HEK293 (cell line): ENCODE data around the gene NAA25.
A peak's percentile ranks its signal among the peaks of the same experiment; 100 is the strongest.

Source experiments
- GLIS1 ChIP-seq: fragments of 450-650 bp; formaldehyde crosslinking; IDR thresholded peaks from 2 replicates; pipeline ENCODE4 v1.5.1; 2016; ENCODE audit warnings: missing biosample characterization, missing genetic modification characterization
- MEIS1 ChIP-seq: sonication (generic); formaldehyde crosslinking; IDR thresholded peaks from 2 replicates; pipeline ENCODE4 v1.8.1; 2022; ENCODE audit warnings: missing genetic modification reagents, mild to moderate bottlenecking, borderline replicate concordance
- MZF1 ChIP-seq: fragments of 450-650 bp; formaldehyde crosslinking; IDR thresholded peaks from 2 replicates; pipeline ENCODE4 v1.5.1; 2017; ENCODE audit warnings: missing biosample characterization, missing genetic modification characterization, borderline replicate concordance
- SCRT1 ChIP-seq: fragments of 450-650 bp; formaldehyde crosslinking; IDR thresholded peaks from 2 replicates; pipeline ENCODE4 v1.5.1; 2016; ENCODE audit warnings: missing biosample characterization, missing genetic modification characterization, borderline replicate concordance
- SP3 ChIP-seq: fragments of 450-650 bp; formaldehyde crosslinking; IDR thresholded peaks from 2 replicates; pipeline ENCODE4 v1.5.1; 2016; ENCODE audit warnings: missing biosample characterization, missing genetic modification characterization
- TRIM28 ChIP-seq: IDR thresholded peaks from 2 replicates; pipeline ENCODE4 v1.6.1; 2011; ENCODE audit warnings: low read length, control low read depth, borderline replicate concordance
- YY2 ChIP-seq: fragments of 450-650 bp; formaldehyde crosslinking; IDR thresholded peaks from 2 replicates; pipeline ENCODE4 v1.5.1; 2016; ENCODE audit warnings: missing biosample characterization, missing genetic modification characterization
- ZEB2 ChIP-seq: fragments of 450-650 bp; formaldehyde crosslinking; IDR thresholded peaks from 2 replicates; pipeline ENCODE4 v1.5.1; 2016; ENCODE audit warnings: missing biosample characterization, missing genetic modification characterization
- ZFP41 ChIP-seq: fragments of 450-650 bp; formaldehyde crosslinking; IDR thresholded peaks from 2 replicates; pipeline ENCODE4 v1.5.1; 2016; ENCODE audit warnings: missing biosample characterization, missing genetic modification characterization, borderline replicate concordance
- ZNF112 ChIP-seq: fragments of 450-650 bp; formaldehyde crosslinking; IDR thresholded peaks from 2 replicates; pipeline ENCODE4 v1.5.0; 2017; ENCODE audit warnings: missing biosample characterization, missing genetic modification characterization
- ZNF174 ChIP-seq: fragments of 450-650 bp; formaldehyde crosslinking; IDR thresholded peaks from 2 replicates; pipeline ENCODE4 v1.5.0; 2017; ENCODE audit warnings: missing biosample characterization, mild to moderate bottlenecking, missing genetic modification characterization
- ZNF202 ChIP-seq: fragments of 450-650 bp; formaldehyde crosslinking; IDR thresholded peaks from 2 replicates; pipeline ENCODE4 v1.5.1; 2016; ENCODE audit warnings: missing biosample characterization, missing genetic modification characterization, borderline replicate concordance
- ZNF214 ChIP-seq: fragments of 450-650 bp; formaldehyde crosslinking; IDR thresholded peaks from 2 replicates; pipeline ENCODE4 v1.5.1; 2017; ENCODE audit warnings: missing biosample characterization, mild to moderate bottlenecking, missing genetic modification characterization, borderline replicate concordance
- ZNF221 ChIP-seq: fragments of 450-650 bp; formaldehyde crosslinking; IDR thresholded peaks from 2 replicates; pipeline ENCODE4 v1.5.1; 2017; ENCODE audit warnings: missing biosample characterization, missing genetic modification characterization, borderline replicate concordance
- ZNF223 ChIP-seq: fragments of 450-650 bp; formaldehyde crosslinking; IDR thresholded peaks from 2 replicates; pipeline ENCODE4 v1.5.1; 2016; ENCODE audit warnings: missing biosample characterization, missing genetic modification characterization
- ZNF292 ChIP-seq: fragments of 450-650 bp; formaldehyde crosslinking; IDR thresholded peaks from 2 replicates; pipeline ENCODE4 v1.5.1; 2016; ENCODE audit warnings: low read depth, missing biosample characterization, missing genetic modification characterization, borderline replicate concordance
- ZNF350 ChIP-seq: fragments of 450-650 bp; formaldehyde crosslinking; IDR thresholded peaks from 2 replicates; pipeline ENCODE4 v1.5.0; 2017; ENCODE audit warnings: missing biosample characterization, mild to moderate bottlenecking, missing genetic modification characterization
- ZNF366 ChIP-seq: fragments of 450-650 bp; formaldehyde crosslinking; conservative IDR thresholded peaks from 2 replicates; pipeline ENCODE4 v1.5.1; 2016; ENCODE audit warnings: missing biosample characterization, missing genetic modification characterization
- ZNF521 ChIP-seq: fragments of 450-650 bp; formaldehyde crosslinking; IDR thresholded peaks from 2 replicates; pipeline ENCODE4 v1.5.1; 2017; ENCODE audit warnings: missing biosample characterization, mild to moderate bottlenecking, missing genetic modification characterization
- ZNF529 ChIP-seq: fragments of 450-650 bp; formaldehyde crosslinking; IDR thresholded peaks from 2 replicates; pipeline ENCODE4 v1.5.1; 2017; ENCODE audit warnings: missing genetic modification characterization, missing biosample characterization; ENCODE audit not compliant: insufficient replicate concordance
- ZNF548 ChIP-seq: fragments of 450-650 bp; formaldehyde crosslinking; IDR thresholded peaks from 2 replicates; pipeline ENCODE4 v1.5.1; 2016; ENCODE audit warnings: missing biosample characterization, missing genetic modification characterization
- ZNF558 ChIP-seq: fragments of 450-650 bp; formaldehyde crosslinking; IDR thresholded peaks from 2 replicates; pipeline ENCODE4 v1.5.1; 2016; ENCODE audit warnings: missing biosample characterization, missing genetic modification characterization
- ZNF654 ChIP-seq: fragments of 450-650 bp; formaldehyde crosslinking; IDR thresholded peaks from 2 replicates; pipeline ENCODE4 v1.5.1; 2016; ENCODE audit warnings: low read depth, missing biosample characterization, missing genetic modification characterization
- ZNF660 ChIP-seq: fragments of 450-650 bp; IDR thresholded peaks from 2 replicates; pipeline ENCODE4 v1.5.1; 2018; ENCODE audit warnings: missing biosample characterization, mild to moderate bottlenecking, missing genetic modification characterization
- ZNF677 ChIP-seq: fragments of 450-650 bp; IDR thresholded peaks from 2 replicates; pipeline ENCODE4 v1.5.0; 2018; ENCODE audit warnings: missing biosample characterization, mild to moderate bottlenecking, missing genetic modification characterization, moderate library complexity
- ZNF837 ChIP-seq: fragments of 450-650 bp; formaldehyde crosslinking; IDR thresholded peaks from 2 replicates; pipeline ENCODE4 v1.5.1; 2016; ENCODE audit warnings: missing biosample characterization, missing genetic modification characterization
- TF ChIP-seq, protein P1 (sequence below): fragments of 450-650 bp; formaldehyde crosslinking; IDR thresholded peaks from 2 replicates; pipeline ENCODE4 v1.5.1; 2016; ENCODE audit warnings: missing biosample characterization, missing genetic modification characterization
- TF ChIP-seq, protein P2 (sequence below): fragments of 450-650 bp; formaldehyde crosslinking; IDR thresholded peaks from 2 replicates; pipeline ENCODE4 v1.5.1; 2016; ENCODE audit warnings: missing biosample characterization, missing genetic modification characterization
- TF ChIP-seq, protein P3 (sequence below): fragments of 450-650 bp; IDR thresholded peaks from 2 replicates; pipeline ENCODE4 v1.5.1; 2018; ENCODE audit warnings: missing biosample characterization, missing genetic modification characterization
- TF ChIP-seq, protein P4 (sequence below): IDR thresholded peaks from 2 replicates; pipeline ENCODE4 v1.6.1; 2011; ENCODE audit warnings: mild to moderate bottlenecking, low read depth, low read length, borderline replicate concordance
- TF ChIP-seq, protein P5 (sequence below): fragments of 450-650 bp; formaldehyde crosslinking; IDR thresholded peaks from 2 replicates; pipeline ENCODE4 v1.5.1; 2016; ENCODE audit warnings: missing biosample characterization, missing genetic modification characterization

NAA25 gene

DNA sequence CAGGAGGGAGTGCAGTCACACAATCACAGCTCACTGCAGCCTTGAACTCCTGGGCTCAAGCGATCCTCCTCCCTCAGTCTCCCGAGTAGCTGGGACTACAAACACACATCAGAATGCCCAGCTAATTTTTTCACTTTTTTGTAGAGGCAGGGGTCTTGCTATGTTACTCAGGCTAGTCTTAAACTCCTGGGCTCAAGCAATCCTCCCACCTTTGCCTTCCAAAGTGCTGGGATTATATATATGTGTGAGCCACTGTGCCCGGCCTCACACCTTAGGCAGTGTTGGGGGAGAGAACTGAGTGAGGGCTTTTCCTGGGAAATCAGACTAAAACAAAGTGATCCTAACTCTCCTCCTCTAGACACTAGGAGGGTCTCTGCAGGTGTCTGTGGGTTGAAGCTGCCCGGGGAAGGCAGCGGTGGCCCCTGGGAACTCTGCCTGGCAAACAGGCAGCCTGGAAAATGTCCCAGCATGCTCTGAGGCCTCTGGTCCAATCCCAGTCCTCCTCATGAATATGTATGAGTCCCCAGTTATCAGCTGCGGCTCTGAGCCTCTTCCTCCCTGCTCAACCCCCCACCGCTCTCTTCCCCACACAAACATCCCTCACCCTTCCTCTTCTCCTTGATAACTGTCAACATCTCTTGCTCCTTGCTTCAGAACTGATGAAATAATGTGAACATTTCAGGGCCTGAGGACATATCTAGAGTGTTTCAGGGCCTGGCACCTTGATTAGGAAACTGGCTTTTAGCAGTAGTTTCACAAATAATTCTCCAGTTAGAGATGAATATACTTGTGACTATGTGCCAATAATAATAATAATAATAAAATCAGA is 7.9 kb upstream of the NAA25 start (continued):
- TF ChIP-seq, protein P1, sequence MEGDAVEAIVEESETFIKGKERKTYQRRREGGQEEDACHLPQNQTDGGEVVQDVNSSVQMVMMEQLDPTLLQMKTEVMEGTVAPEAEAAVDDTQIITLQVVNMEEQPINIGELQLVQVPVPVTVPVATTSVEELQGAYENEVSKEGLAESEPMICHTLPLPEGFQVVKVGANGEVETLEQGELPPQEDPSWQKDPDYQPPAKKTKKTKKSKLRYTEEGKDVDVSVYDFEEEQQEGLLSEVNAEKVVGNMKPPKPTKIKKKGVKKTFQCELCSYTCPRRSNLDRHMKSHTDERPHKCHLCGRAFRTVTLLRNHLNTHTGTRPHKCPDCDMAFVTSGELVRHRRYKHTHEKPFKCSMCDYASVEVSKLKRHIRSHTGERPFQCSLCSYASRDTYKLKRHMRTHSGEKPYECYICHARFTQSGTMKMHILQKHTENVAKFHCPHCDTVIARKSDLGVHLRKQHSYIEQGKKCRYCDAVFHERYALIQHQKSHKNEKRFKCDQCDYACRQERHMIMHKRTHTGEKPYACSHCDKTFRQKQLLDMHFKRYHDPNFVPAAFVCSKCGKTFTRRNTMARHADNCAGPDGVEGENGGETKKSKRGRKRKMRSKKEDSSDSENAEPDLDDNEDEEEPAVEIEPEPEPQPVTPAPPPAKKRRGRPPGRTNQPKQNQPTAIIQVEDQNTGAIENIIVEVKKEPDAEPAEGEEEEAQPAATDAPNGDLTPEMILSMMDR (tag by site-specific recombination) = no peak
- TF ChIP-seq ZNF112 (tag by site-specific recombination) = no peak
- no peak for TF ChIP-seq YY2 (tag by site-specific recombination)
- TF ChIP-seq ZNF521 = no peak
- TF ChIP-seq ZNF202 = no peak
- TF ChIP-seq, protein P2, sequence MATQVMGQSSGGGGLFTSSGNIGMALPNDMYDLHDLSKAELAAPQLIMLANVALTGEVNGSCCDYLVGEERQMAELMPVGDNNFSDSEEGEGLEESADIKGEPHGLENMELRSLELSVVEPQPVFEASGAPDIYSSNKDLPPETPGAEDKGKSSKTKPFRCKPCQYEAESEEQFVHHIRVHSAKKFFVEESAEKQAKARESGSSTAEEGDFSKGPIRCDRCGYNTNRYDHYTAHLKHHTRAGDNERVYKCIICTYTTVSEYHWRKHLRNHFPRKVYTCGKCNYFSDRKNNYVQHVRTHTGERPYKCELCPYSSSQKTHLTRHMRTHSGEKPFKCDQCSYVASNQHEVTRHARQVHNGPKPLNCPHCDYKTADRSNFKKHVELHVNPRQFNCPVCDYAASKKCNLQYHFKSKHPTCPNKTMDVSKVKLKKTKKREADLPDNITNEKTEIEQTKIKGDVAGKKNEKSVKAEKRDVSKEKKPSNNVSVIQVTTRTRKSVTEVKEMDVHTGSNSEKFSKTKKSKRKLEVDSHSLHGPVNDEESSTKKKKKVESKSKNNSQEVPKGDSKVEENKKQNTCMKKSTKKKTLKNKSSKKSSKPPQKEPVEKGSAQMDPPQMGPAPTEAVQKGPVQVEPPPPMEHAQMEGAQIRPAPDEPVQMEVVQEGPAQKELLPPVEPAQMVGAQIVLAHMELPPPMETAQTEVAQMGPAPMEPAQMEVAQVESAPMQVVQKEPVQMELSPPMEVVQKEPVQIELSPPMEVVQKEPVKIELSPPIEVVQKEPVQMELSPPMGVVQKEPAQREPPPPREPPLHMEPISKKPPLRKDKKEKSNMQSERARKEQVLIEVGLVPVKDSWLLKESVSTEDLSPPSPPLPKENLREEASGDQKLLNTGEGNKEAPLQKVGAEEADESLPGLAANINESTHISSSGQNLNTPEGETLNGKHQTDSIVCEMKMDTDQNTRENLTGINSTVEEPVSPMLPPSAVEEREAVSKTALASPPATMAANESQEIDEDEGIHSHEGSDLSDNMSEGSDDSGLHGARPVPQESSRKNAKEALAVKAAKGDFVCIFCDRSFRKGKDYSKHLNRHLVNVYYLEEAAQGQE = no peak
- TF ChIP-seq ZNF214 (tag by site-specific recombination) = no peak
- no peak for TF ChIP-seq ZFP41 (tag by site-specific recombination)
- no peak for TF ChIP-seq ZNF660
- TF ChIP-seq ZNF223 = no peak
- peak; percentile 68 for TF ChIP-seq GLIS1 (tag by site-specific recombination)
- no peak for TF ChIP-seq ZNF292 (tag by site-specific recombination)
- TF ChIP-seq, protein P3, sequence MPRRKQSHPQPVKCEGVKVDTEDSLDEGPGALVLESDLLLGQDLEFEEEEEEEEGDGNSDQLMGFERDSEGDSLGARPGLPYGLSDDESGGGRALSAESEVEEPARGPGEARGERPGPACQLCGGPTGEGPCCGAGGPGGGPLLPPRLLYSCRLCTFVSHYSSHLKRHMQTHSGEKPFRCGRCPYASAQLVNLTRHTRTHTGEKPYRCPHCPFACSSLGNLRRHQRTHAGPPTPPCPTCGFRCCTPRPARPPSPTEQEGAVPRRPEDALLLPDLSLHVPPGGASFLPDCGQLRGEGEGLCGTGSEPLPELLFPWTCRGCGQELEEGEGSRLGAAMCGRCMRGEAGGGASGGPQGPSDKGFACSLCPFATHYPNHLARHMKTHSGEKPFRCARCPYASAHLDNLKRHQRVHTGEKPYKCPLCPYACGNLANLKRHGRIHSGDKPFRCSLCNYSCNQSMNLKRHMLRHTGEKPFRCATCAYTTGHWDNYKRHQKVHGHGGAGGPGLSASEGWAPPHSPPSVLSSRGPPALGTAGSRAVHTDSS (tag by site-specific recombination) = peak; percentile 61
- no peak for TF ChIP-seq MEIS1 (CRISPR knock-in tag)
- TF ChIP-seq ZNF366 = peak; percentile 83
- peak; percentile 43; the same call in 1 of the 2 replicates for TF ChIP-seq MZF1 (tag by site-specific recombination)
- TF ChIP-seq ZNF677 (tag by site-specific recombination) = no peak
- TF ChIP-seq, protein P4, sequence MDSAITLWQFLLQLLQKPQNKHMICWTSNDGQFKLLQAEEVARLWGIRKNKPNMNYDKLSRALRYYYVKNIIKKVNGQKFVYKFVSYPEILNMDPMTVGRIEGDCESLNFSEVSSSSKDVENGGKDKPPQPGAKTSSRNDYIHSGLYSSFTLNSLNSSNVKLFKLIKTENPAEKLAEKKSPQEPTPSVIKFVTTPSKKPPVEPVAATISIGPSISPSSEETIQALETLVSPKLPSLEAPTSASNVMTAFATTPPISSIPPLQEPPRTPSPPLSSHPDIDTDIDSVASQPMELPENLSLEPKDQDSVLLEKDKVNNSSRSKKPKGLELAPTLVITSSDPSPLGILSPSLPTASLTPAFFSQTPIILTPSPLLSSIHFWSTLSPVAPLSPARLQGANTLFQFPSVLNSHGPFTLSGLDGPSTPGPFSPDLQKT = no peak
- TF ChIP-seq ZNF221 = no peak
- TF ChIP-seq, protein P5, sequence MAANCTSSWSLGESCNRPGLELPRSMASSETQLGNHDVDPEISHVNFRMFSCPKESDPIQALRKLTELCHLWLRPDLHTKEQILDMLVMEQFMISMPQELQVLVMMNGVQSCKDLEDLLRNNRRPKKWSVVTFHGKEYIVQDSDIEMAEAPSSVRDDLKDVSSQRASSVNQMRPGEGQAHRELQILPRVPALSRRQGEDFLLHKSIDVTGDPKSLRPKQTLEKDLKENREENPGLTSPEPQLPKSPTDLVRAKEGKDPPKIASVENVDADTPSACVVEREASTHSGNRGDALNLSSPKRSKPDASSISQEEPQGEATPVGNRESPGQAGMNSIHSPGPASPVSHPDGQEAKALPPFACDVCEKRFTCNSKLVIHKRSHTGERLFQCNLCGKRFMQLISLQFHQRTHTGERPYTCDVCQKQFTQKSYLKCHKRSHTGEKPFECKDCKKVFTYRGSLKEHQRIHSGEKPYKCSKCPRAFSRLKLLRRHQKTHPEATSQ (tag by site-specific recombination) = no peak
- TF ChIP-seq ZEB2 = no peak
- TF ChIP-seq ZNF558 = 0 out of 2 replicates have a peak, but pooled peaks have one; percentile 2
- TF ChIP-seq SP3 (tag by site-specific recombination) = no peak
- TF ChIP-seq ZNF654 = no peak
- TF ChIP-seq TRIM28 = no peak
- TF ChIP-seq ZNF548 (tag by site-specific recombination) = no peak
- no peak for TF ChIP-seq SCRT1 (tag by site-specific recombination)
- TF ChIP-seq ZNF350 (tag by site-specific recombination) = no peak
- TF ChIP-seq ZNF837 (tag by site-specific recombination) = no peak
- TF ChIP-seq ZNF174 (tag by site-specific recombination) = no peak
- no peak for TF ChIP-seq ZNF529 (tag by site-specific recombination)
